Mononuclear cell (primary cell): Measurements from ENCODE around the gene KDM4B. TPM values are rescaled to one million over a fixed set of nuclear protein-coding genes. Genes with fewer than 3 reads are reported as not detected.
"Not testable (repeated sequence)": the region's sequence is repeated elsewhere in the genome, so short reads cannot be mapped to it uniquely, and the experiment has no call there.

Experiments
- H3K27me3 ChIP-seq: 2 replicates; pipeline ENCODE4 v1.6.0; 2011; ENCODE audit warnings: low read length, control low read depth; ENCODE audit not compliant: insufficient read depth
- H3K4me1 ChIP-seq: 2 replicates; pipeline ENCODE4 v1.5.1; 2011; ENCODE audit warnings: mild to moderate bottlenecking, low read length, control low read depth; ENCODE audit not compliant: insufficient read depth
- H3K4me3 ChIP-seq: 2 replicates; pipeline ENCODE4 v1.5.1; 2011; ENCODE audit warnings: mild to moderate bottlenecking, low read length, moderate library complexity
- H3K9me3 ChIP-seq: 2 replicates; pipeline ENCODE4 v1.5.1; 2011; ENCODE audit warnings: low read depth, mild to moderate bottlenecking, control low read depth, low read length
- total RNA-seq: library from RNA; depleted of rRNA; stranded (reverse); fragments of >200 nt; gene quantifications from one replicate; pipeline ENCODE4 v1.2.3, GENCODE V29; 2012

Gene KDM4B
- total RNA-seq, 1 donor = 17.9 TPM

DNA sequence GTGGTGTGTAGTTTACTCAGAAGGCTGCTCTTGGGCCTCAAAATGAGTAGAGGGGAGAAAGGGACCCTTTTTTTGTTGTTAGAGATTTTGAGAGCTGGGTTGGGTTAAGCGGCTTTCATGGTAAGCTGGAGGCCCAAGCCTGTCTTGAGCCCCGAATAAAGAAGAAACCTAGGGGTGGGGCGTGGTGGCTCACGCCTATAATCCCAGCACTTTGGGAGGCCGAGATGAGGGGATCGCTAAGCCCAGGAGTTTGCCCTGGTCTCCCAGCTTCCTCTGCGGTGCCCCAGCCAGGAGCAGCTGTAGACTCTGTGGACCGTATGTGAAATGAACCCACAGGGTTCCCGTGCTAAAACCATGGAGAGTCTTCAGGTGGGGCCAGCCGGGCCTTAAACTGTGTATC lies 56.1 kb downstream of the KDM4B start:
- no peak overlapping the region for H3K4me3 ChIP-seq
- no peaks in the 10 kb centered on the region for H3K27me3 ChIP-seq

DNA sequence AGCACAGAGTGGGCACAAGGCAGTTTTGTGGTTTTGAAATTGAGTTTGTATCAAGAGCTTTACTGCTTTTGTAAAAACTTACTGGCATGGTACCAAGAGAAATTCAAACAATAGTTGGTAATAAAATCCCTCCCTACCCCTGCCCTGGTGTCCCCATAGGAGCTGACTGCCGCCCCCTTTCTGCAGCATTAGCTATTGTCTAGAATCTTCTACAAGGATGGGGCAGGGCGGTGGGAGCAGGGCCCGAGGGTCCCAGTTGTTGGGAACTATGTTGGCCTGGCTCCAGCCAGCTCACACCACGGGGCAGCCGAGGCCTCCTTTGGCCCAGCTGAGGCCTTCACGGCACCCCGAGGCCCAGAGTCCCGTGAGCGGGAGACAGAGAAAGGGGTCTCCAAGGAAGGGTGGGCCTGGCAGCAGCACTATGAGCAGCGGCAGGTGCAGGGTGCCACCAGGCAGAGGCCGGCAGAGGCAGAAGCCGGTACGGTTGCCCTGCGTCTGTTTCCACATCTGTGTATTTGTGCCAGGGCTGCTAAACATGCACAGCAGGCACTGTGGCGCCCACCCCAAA lies 57.9 kb downstream of the KDM4B start:
- Histone ChIP-seq H3K9me3 (no peaks in the 10 kb centered on the region), H3K4me3 (no peak overlapping the region), H3K27me3 (no peaks in the 10 kb centered on the region), H3K4me1 (peaks cover 3% of the 10 kb centered on the region)

More for the DNA sequence above, 56.1 kb downstream of the KDM4B start:
- Histone ChIP-seq H3K4me1 (no peaks in the 10 kb centered on the region), H3K9me3 (no peaks in the 10 kb centered on the region)

DNA sequence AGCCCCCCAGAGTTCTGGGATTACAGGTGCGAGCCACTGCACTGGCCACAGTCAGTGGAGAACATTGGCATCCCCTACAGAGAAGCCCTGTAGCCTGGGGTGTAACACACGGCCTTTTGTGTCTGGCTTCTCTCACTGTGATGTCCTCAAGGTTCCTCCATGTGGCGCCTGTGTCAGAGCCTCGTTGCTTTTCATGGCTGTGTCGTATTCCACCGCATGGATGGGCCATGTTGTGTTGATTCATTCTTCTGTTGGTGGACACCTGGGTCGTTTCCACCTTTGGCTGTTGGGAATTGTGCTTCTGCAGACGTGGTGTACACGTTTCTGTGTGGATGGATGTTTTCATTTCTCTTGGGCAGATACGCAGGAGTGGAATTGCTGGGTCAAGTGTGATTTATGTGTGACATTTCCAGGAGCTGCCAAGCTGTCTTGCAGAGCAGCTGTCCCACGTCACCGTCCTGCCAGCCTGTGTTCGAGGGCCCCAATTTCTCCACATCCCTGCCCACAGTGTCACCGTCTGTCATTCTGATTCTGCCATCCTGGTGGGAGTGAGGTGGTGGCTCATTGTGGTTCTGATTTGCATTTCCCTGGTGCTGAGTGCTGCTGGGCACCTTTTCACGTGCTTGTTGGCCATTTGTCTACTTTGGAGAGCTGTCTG lies 59.4 kb downstream of the KDM4B start:
- Histone ChIP-seq H3K4me1 (peaks cover 3% of the 10 kb centered on the region), H3K27me3 (no peaks in the 10 kb centered on the region), H3K9me3 (no peaks in the 10 kb centered on the region), H3K4me3 (no peak overlapping the region)

DNA sequence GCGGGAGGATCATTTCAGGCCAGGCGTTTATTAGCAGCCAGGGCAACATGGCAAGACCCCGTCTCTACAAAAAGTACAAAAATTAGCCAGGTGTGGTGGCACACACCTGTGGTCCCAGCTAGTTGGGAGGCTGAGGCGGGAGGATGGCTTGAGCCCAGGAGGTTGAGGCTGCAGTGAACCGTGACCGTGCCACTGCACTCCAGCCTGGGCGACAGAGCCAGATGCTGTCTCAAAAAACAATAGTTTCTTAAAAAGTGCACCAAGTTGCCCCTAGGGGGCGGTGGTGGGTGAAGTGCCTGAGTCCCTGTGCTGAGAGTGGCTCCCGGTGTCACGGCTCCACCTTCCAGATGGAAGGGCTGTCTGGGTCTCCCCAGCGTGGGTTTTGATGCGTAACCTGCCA lies 60.7 kb downstream of the KDM4B start:
- not testable (repeated sequence) for H3K9me3 ChIP-seq, H3K4me1 ChIP-seq, H3K27me3 ChIP-seq

DNA sequence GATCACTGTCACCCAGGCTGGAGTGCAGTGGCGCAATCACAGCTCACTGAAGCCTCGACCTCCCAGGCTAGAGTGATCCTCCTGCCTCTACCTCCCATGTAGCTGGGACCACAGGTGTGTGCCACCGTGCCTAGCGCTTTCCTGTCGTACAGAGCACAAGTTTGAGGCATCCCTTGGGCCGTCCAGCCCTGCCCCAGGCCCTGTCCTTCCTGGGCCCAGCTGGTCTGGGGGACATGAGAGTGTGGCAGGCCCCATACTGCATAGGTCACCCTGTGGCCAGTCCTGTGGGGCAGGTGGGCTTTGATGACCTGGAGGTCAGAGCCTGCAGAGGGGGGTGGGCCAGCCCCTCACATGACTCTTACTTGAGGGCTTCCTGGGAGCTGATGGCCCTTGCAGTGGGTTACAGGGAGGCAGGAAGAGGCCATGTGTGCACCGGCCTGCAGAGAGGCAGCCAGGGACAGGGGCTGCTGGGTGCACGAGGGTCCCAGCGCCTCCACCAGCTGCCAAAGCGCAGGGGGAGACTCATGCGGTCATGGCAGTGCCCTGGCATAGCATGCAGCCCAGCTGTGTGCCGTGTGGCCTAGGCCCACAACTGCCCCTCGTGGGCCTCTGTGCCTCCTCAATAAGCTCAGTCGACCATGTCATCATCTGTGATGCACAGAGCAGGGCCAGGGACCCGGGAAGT lies 61.4 kb downstream of the KDM4B start:
- no peaks in the 10 kb centered on the region for H3K27me3 ChIP-seq
- H3K4me3 ChIP-seq = no peak overlapping the region
- peaks cover 3% of the 10 kb centered on the region for H3K4me1 ChIP-seq
- H3K9me3 ChIP-seq = no peaks in the 10 kb centered on the region

More for the DNA sequence above, 60.7 kb downstream of the KDM4B start:
- H3K4me3 ChIP-seq = not testable (repeated sequence)

DNA sequence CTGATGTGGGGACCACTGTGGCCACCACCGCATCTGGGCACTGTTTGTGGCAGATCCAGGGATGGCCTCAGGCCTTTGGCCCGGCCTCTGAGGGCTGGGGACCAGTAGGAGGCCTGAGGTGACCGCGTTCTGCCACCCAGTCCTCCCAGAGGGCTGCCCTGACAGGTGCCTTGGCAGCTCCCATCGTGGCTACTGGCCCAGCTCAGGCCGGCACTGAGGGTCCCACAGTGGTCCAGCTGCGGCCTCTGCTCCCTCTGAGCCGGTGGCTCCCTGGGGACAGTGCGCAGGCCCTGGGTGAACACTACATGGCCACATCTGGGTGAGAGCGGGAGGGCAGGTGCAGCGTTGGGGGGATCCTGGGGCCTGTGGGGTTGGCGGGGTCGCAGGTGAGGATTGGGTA lies 61.9 kb downstream of the KDM4B start:
- Histone ChIP-seq H3K9me3 (no peaks in the 10 kb centered on the region), H3K4me1 (peaks cover 3% of the 10 kb centered on the region), H3K27me3 (no peaks in the 10 kb centered on the region), H3K4me3 (no peak overlapping the region)

DNA sequence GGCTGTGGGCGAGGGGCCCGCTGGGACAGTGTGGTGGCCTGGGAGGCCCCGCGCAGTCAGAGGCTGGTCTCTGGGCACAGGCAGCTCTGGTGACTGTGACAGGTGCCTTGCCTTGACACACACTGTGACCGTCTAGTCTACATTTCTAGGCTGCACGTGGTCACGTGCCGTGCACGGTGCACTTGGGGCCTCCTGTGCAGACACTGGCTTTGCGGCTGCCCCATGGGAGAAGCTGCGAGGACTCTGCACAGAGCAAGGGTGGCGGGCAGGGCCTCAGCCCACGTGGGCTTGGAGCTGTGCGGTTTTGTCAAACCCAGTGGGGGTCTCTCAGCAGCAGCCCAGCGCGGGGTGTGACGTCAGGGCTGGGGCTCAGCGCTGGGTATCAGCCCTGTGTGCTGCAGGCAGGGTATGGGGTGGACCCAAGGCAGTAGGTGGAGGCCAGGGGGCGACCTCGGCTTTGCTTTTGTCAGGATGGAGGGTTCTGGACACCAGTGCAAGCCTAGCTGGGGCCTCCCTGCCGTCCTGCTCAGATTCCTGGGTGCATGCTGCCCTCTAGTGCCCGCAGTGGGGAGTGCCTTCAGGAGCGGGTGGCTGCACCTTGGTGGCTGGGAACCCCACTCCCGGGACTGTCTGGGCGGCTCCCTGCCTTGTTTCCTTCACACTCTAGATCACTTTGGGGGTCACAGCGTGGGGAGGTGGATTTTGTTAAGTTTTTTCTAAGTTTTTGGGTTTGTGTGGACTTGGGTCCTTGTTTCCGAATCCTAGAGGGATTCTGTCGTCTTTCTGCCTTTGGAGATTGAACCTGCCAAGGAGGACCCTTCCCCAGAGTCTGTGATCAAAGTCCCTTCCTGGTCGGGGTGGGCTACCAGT lies 62.6 kb downstream of the KDM4B start:
- H3K27me3 ChIP-seq = no peaks in the 10 kb centered on the region
- H3K4me3 ChIP-seq = no peak overlapping the region
- peaks cover 3% of the 10 kb centered on the region for H3K4me1 ChIP-seq
- H3K9me3 ChIP-seq = no peaks in the 10 kb centered on the region

DNA sequence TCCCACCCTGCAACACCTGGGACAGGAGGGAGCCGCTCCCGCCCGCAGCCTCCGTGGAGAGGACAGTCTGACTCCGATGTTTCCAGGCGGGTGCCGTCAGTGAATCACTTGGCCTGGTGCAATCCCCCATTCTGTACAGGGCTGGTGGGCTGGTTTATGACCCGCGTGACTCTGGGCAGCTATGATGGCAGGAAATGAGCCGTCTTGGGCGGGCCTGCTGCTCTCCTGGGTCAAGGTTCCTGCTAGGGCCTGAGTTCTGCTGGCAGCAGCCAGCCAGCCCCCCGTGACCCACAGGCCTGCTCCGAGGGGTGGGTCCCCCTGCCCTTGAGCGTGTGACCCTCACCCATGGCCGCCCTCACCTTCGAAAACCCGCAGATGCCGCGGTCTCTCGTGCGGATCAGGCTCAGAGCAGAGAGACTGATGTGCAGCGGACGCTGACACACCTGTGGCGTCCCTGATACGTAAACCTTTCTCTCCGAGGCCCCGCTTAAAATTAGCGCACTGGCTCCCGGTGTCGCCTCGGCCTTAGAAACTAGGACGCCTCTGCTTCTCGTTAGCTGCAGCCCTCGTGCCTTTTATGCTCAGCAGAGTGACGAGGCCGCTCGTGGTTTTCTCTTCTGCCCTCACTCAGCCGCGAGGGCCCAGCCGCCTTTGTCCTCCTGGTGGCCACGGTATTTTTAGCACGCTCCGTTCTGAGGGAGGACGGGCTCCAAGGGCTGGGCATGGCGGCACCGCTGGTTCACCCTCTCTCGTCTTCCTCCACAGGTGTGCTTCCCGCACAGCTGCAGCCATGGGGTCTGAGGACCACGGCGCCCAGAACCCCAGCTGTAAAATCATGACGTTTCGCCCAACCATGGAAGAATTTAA lies 63.4 kb downstream of the KDM4B start:
- H3K9me3 ChIP-seq = no peaks in the 10 kb centered on the region

DNA sequence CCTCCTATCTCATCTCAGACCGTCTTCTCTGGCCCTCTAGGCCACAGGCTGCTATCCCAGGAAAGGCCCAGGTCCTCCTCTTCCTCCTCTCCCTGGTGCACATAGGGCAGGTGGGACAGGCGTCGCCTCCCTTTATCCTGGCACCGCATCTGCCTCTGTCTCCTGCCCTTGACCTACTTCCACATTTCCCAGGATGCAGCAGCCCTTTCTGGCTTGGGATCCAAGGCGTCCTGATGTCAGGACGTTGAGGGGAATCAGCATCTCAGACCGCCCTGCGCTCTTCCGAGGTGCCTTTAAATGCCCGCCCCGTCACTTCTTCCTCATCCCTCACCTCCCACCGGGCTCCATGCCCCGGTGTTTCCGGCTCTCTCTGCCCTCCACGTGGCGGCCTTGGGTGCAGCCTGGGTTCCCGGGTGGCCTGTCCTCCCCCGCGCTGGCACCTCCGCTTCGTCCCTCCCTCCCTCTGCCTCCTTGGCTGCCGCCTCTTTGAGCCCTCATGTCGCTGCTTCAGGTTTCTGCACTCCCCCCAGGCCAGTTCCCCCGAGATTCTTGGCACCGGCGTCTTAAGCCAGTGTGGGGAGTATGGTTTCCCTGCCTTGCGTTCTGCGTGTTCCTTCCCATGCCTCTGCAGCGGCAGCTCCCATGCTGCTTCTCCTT lies 66.3 kb downstream of the KDM4B start:
- H3K27me3 ChIP-seq = no peaks in the 10 kb centered on the region
- H3K4me3 ChIP-seq = no peak overlapping the region
- H3K4me1 ChIP-seq = peaks cover 3% of the 10 kb centered on the region
- H3K9me3 ChIP-seq = no peaks in the 10 kb centered on the region

More for the DNA sequence above, 63.4 kb downstream of the KDM4B start:
- H3K27me3 ChIP-seq = no peaks in the 10 kb centered on the region
- peaks cover 3% of the 10 kb centered on the region for H3K4me1 ChIP-seq
- no peak overlapping the region for H3K4me3 ChIP-seq

DNA sequence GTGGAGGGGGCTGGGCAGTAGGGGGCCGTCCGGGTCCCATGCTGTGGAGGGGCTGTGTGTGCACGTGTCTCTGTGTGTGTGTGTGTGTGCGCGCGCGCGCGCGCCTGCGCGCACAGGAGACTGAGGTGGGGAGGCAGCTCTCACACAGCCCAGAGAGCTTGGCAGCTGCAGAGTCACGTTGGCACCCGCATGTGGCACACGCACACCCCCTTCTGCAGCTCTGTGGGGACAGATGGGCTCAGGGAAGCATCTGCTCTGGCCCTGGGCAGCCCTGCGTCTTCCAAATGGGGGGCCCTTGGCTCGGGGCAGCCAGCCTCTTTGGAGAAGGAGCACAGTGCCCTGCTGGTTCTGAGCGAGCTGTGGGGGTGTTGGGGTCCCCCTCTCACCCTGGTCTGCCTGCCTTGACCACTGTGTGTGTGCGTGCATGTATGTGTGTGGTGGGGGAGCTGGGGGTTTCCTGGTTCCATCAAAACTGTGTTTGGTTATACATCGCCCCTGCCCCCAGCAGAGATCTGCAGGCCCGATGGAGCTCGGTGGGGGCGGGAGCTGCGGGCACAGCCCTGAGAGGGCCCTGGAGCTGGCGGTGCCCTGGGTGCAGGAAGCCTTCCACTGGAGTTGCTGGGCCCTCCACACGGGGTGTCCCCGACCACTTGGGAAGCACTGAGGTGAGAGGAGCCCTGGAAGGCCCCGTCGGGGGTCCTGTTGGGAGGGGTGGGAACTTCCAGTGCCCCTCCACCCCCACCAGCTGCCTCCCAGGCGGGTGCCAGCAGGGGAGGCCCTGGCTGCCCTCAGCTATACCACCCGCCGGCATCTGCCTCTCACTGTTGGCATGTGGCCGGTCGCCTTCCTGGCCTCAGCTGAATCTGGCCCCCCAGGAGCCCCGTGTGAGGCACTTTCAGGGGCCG lies 67.1 kb downstream of the KDM4B start:
- peaks cover 3% of the 10 kb centered on the region for H3K4me1 ChIP-seq
- H3K4me3 ChIP-seq = no peak overlapping the region

DNA sequence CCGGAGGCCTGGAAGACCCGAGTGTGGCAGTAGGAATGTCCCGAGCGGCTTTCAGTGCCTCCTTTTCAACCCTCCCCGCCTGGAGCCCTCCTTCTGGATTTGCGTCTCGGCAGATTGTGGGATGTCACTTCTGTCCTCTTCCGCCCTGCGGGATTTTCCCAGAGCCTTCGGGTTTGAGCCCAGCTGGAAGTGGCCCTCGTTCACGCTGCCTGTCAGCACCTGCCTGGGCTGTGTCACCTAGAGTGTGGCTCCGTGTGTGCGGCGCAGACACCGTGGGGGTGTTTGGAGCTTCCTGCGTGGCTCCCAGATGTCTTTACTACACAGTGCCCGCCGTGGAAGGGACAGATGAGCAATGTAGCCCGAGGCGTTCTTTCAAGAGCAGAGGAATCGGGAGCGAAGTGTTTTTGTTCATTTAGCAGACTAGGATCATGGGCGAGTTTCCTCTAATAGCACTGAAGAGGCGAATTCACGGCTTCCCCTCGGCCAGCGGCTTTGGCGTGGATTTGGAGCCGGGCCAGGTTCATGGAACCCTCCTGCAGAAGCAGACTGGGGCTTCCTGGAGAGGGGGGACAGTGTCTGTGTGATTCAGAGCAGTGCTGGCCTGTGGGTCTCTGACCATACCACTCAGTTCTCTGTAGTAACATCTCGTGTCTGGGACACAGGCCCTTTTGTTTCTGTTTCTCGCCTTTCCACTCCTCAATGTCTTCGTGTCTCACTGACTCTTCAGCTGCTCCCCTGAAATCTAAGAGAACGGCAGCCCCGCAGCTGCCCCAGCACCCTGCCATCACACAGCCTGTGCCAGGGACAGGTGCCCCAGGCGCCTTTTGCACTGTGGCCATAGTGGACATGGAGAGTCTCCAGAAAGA lies 68.0 kb downstream of the KDM4B start:
- Histone ChIP-seq H3K4me3 (no peak overlapping the region), H3K4me1 (no peaks in the 10 kb centered on the region), H3K9me3 (no peaks in the 10 kb centered on the region), H3K27me3 (no peaks in the 10 kb centered on the region)

More for the DNA sequence above, 67.1 kb downstream of the KDM4B start:
- no peaks in the 10 kb centered on the region for H3K9me3 ChIP-seq
- no peaks in the 10 kb centered on the region for H3K27me3 ChIP-seq

DNA sequence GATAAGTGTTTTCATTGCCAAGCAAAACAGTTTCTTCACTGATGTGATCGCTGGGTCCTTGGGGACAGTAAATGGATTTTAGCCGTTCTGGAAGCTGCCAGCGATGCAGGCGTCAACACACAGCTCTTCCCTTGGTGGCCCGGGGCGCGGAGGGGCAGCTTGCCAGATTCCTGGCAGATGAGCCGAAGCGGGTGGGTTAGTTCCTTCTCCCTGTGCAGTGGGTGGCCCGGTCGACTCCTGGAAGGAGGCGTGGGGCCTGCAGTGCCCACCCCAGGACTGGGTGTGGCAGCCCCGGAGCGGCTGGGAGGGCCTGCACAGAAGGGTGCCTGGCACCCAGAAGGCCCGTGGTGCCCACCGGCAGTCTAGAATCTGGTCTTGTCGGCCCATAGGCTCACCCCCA lies 69.0 kb downstream of the KDM4B start:
- Histone ChIP-seq H3K9me3 (no peaks in the 10 kb centered on the region), H3K4me3 (no peak overlapping the region), H3K27me3 (no peaks in the 10 kb centered on the region), H3K4me1 (no peaks in the 10 kb centered on the region)
